GM21515 (cell line): ENCODE data around the gene SMG5.
"Not testable (repeated sequence)": the region's sequence is repeated elsewhere in the genome, so short reads cannot be mapped to it uniquely, and the experiment has no call there.

ENCODE experiments used
- ATAC-seq: cut with Tn5 transposase; IDR thresholded peaks from one replicate; pipeline ENCODE4 v1.9.1; 2021; ENCODE audit not compliant: unreplicated experiment

Gene SMG5

GRCh38 chr1:156216361-156217086 is 66.1 kb downstream of the SMG5 start:
- ATAC-seq: not testable (repeated sequence)

GRCh38 chr1:156214024-156214748 is 68.4 kb downstream of the SMG5 start:
- ATAC-seq: no peak

- ATAC-seq: no peak
Measured at GRCh38 chr1:156213644-156213966, 69.0 kb downstream of the SMG5 start.

GRCh38 chr1:156212833-156213643 is 69.6 kb downstream of the SMG5 start, which contains the start of gene PMF1:
TSS of gene PMF1 (plus strand) at chr1:156213007. CDS start at chr1:156213016, 9 bp downstream.
- ATAC-seq: peak; percentile 82

- no peak for ATAC-seq
Measured at GRCh38 chr1:156212130-156212529, 70.5 kb downstream of the SMG5 start.

- no peak for ATAC-seq
Measured at GRCh38 chr1:156211243-156211642, 71.4 kb downstream of the SMG5 start.

GRCh38 chr1:156204686-156205085 is 77.9 kb downstream of the SMG5 start:
- no peak for ATAC-seq

- ATAC-seq: no peak
Measured at GRCh38 chr1:156203331-156203730, 79.3 kb downstream of the SMG5 start.

GRCh38 chr1:156200044-156200443 is 82.6 kb downstream of the SMG5 start:
- no peak for ATAC-seq
